ENCODE measurements around the gene TPST2. TPM values are rescaled to one million over a fixed set of nuclear protein-coding genes. Genes with fewer than 3 reads are reported as not detected.

Gene TPST2
- total RNA-seq, 1 donor from 2014 or later = 11.0 TPM

DNA sequence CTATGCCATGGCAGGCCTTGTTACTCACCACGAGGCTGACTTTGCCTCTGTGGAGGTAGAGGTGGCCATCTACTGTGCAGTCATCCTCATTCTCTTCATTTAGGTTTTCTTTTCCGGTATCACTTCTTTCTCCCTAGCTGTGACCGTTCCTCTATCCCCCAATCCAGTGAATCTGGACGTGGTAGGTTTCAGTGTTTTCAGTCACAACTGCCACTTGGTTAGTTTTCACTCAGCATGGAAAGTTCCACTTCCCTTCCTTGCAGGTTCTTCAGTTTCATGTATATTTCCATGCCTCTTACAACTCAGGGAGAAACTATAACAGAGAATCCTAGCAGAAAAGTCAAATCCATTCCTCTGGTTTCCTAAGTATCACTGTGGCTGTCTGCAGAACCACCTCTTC lies 108.2 kb downstream of the TPST2 start:
- H3K4me3 Mint-ChIP-seq = peak overlapping the region; percentile 91
- H3K4me1 Mint-ChIP-seq = peaks cover 80% of the 10 kb centered on the region
- peaks cover 33% of the 10 kb centered on the region for H3K36me3 Mint-ChIP-seq (ENCODE audit: low read depth)
- ATAC-seq (ENCODE audit: low read depth) = no peak
- H3K27ac Mint-ChIP-seq = peak overlapping the region; percentile 94
- no peaks in the 10 kb centered on the region for H3K9me3 Mint-ChIP-seq
- ChIA-PET CTCF (interaction anchor here (1.3 kb wide), 1 partner anchor 9 kb away, joined by 3 read pairs; no protein-coding TSS in a partner anchor), POLR2A (interaction anchor here (0.7 to 4.0 kb wide), 7 partner anchors 26 to 192 kb away, joined by 3 to 32 read pairs (median 3); partner anchors contain the start of gene TFIP11)
- no peaks in the 10 kb centered on the region for H3K27me3 Mint-ChIP-seq
- TF ChIP-seq, protein P1, sequence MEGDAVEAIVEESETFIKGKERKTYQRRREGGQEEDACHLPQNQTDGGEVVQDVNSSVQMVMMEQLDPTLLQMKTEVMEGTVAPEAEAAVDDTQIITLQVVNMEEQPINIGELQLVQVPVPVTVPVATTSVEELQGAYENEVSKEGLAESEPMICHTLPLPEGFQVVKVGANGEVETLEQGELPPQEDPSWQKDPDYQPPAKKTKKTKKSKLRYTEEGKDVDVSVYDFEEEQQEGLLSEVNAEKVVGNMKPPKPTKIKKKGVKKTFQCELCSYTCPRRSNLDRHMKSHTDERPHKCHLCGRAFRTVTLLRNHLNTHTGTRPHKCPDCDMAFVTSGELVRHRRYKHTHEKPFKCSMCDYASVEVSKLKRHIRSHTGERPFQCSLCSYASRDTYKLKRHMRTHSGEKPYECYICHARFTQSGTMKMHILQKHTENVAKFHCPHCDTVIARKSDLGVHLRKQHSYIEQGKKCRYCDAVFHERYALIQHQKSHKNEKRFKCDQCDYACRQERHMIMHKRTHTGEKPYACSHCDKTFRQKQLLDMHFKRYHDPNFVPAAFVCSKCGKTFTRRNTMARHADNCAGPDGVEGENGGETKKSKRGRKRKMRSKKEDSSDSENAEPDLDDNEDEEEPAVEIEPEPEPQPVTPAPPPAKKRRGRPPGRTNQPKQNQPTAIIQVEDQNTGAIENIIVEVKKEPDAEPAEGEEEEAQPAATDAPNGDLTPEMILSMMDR (IDR thresholded peaks at IDR 0.05) = no peak
- DNase-seq = no peak
- intact Hi-C loops (cut with micrococcal nuclease) = loop anchor here (5.0 kb wide), 2 partner anchors 106 to 1321 kb away; partner anchors contain the start of gene MN1

- H3K36me3 Mint-ChIP-seq (ENCODE audit: low read depth) = peaks cover 34% of the 10 kb centered on the region
- H3K27me3 Mint-ChIP-seq = no peaks in the 10 kb centered on the region
- peaks cover 80% of the 10 kb centered on the region for H3K4me1 Mint-ChIP-seq
- H3K27ac Mint-ChIP-seq = peak overlapping the region; percentile 81
- ATAC-seq (ENCODE audit: low read depth) (no peak), DNase-seq (no peak)
- H3K9me3 Mint-ChIP-seq = no peaks in the 10 kb centered on the region
- H3K4me3 Mint-ChIP-seq = peak overlapping the region; percentile 25
- ChIA-PET POLR2A (interaction anchor here (0.7 to 4.0 kb wide), 4 partner anchors 31 to 193 kb away, joined by 3 to 32 read pairs (median 6); partner anchors contain the start of gene TFIP11), CTCF (interaction anchor here (1.3 kb wide), 1 partner anchor 9 kb away, joined by 3 read pairs; no protein-coding TSS in a partner anchor)
- intact Hi-C loops (cut with micrococcal nuclease) = loop anchor here (5.0 kb wide), 2 partner anchors 106 to 1321 kb away; partner anchors contain the start of gene MN1
- TF ChIP-seq, protein P1 (IDR thresholded peaks at IDR 0.05) = no peak
Observed at GRCh38 chr22:26481112-26481693, 108.7 kb downstream of the TPST2 start.

- TF ChIP-seq, protein P1 (IDR thresholded peaks at IDR 0.05) = no peak
- Mint-ChIP-seq H3K36me3 (ENCODE audit: low read depth) (peaks cover 35% of the 10 kb centered on the region), H3K9me3 (no peaks in the 10 kb centered on the region), H3K27me3 (no peaks in the 10 kb centered on the region), H3K27ac (peak overlapping the region; percentile 81), H3K4me1 (peaks cover 78% of the 10 kb centered on the region), H3K4me3 (no peak overlapping the region)
- ChIA-PET POLR2A (interaction anchor here (1.0 kb wide), 1 partner anchor 194 kb away, joined by 3 read pairs; no protein-coding TSS in a partner anchor), CTCF (no interaction called here)
- DNase-seq (no peak), ATAC-seq (ENCODE audit: low read depth) (no peak)
- intact Hi-C loops (cut with micrococcal nuclease) = loop anchor here (5.0 kb wide), 2 partner anchors 107 to 1322 kb away; partner anchors contain the start of gene MN1
Observed at GRCh38 chr22:26480611-26480932, 109.4 kb downstream of the TPST2 start.

- POLR2A ChIA-PET = interaction anchor here (0.8 to 1.0 kb wide), 2 partner anchors 50 to 195 kb away, joined by 3 read pairs; no protein-coding TSS in a partner anchor
- ATAC-seq (ENCODE audit: low read depth) (peak; percentile 7), DNase-seq (no peak)
- CTCF ChIA-PET = interaction anchor here (0.8 to 1.3 kb wide), 4 partner anchors 17 to 185 kb away, joined by 3 to 4 read pairs (median 3); no protein-coding TSS in a partner anchor
- peak overlapping the region; percentile 69 for H3K4me3 Mint-ChIP-seq
- peaks cover 73% of the 10 kb centered on the region for H3K4me1 Mint-ChIP-seq
- TF ChIP-seq, protein P1 (IDR thresholded peaks at IDR 0.05) = no peak
- intact Hi-C loops (cut with micrococcal nuclease) = loop anchor here (5.0 kb wide), 2 partner anchors 107 to 1322 kb away; partner anchors contain the start of gene MN1
- H3K36me3 Mint-ChIP-seq (ENCODE audit: low read depth) = peaks cover 38% of the 10 kb centered on the region
- no peaks in the 10 kb centered on the region for H3K27me3 Mint-ChIP-seq
- H3K27ac Mint-ChIP-seq = peak overlapping the region; percentile 81
- no peaks in the 10 kb centered on the region for H3K9me3 Mint-ChIP-seq
Observed at GRCh38 chr22:26479792-26480610, 109.9 kb downstream of the TPST2 start.
